Epithelial cell of prostate (primary cell): ENCODE results near the gene NLGN2.
"Not testable (repeated sequence)": the region's sequence is repeated elsewhere in the genome, so short reads cannot be mapped to it uniquely, and the experiment has no call there.

Source experiments
- DNase-seq: peaks from one replicate; pipeline ENCODE4 v3.0.0-alpha.2; 2011; ENCODE audit warnings: low read depth, low spot score
- H3K27ac ChIP-seq: fragments of 450-650 bp; 2 replicates; pipeline ENCODE4 v1.5.1; 2017; ENCODE audit warnings: mild to moderate bottlenecking

NLGN2 gene

GRCh38 chr17:7407485-7408251 lies at the start of gene NLGN2:
TSS of gene NLGN2 (plus strand) at chr17:7407845. CDS start at chr17:7408256, 411 bp downstream.
- DNase-seq = no peak
- no peak within 1 kb of the TSS for H3K27ac ChIP-seq

DNA sequence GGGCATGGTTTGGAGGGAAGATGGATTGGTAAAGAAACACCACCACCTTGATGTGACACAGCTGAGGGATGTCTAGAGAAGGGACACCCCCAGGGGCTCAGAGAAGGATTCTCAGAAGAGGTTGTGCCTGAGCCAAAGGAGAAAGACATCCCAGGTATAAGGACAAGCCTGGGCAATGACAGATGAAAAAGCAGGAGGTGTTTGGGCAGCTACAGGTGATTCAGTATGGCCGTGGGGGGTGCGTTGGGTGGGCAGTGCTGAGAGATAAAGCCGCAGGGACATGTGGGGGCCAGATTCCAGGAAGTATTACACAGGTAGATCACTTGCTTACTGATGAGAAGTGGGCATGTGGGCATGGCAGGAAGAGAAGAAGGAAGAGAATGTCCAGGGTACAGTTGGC lies 45.7 kb upstream of the NLGN2 start:
- DNase-seq = no peak
- H3K27ac ChIP-seq = peak overlapping the region; percentile 27

DNA sequence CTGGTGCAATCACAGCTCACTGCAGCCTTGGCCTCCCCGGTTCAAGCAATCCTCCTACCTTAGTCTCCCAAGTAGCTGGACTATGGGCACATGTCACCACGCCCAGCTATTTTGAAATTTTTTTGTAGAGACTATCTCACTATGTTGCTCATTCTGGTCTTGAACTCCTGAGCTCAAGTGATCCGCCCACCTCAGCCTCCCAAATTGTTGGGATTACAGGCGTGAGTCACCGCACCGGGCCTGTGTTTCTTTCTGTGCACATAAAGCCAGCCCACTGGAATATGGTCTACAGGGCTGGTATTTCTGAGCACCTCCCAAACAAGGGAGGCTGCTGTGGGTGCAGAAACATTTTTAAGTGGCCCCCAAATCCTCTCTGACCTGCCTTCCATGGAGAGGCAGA lies 44.3 kb upstream of the NLGN2 start:
- peak overlapping the region; percentile 31 for H3K27ac ChIP-seq
- DNase-seq = no peak

DNA sequence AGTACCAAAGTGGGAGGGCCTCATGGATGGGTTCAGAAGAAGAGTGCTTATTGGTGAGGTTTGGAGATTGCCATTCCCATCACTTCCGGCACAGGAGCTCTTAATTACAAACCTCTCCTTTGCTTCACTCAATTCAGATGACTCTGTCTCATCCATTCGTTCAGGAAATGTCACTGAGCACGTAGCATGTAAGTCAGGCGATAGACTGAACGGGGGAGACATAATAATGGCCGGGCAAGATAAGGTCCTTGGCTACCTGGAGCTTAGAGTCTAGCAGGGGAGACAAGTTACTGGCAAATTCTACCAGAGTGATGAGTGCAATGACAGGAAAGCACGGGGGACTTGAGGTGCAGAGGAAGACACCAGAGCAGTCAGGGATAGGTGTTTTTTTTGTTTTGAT lies 41.7 kb upstream of the NLGN2 start:
- not testable (repeated sequence) for H3K27ac ChIP-seq, DNase-seq

- DNase-seq = no peak
- no peak overlapping the region for H3K27ac ChIP-seq
These were observed 40.6 kb upstream of the NLGN2 start for GRCh38 chr17:7367083-7367482.

GRCh38 chr17:7367918-7368598 lies 39.6 kb upstream of the NLGN2 start:
- no peak overlapping the region for H3K27ac ChIP-seq
- no peak for DNase-seq

DNA sequence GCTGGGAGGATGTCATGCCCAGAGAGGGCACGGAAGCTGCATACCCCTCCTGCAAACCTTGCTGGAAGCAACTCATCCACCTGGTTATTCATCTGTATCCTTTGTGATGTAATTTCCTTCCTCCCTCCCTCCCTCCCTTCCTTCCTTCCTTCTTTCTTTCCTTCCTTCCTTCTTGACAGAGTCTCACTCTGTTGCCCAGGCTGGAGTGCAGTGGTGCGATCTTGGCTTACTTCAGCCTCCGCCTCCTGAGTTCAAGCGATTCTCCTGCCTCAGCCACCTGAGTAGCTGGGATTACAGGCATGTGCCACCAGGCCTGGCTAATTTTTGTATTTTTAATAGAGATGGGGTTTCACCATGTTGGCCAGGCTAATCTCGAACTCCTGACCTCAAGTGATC lies 39.0 kb upstream of the NLGN2 start:
- not testable (repeated sequence) for DNase-seq, H3K27ac ChIP-seq

DNA sequence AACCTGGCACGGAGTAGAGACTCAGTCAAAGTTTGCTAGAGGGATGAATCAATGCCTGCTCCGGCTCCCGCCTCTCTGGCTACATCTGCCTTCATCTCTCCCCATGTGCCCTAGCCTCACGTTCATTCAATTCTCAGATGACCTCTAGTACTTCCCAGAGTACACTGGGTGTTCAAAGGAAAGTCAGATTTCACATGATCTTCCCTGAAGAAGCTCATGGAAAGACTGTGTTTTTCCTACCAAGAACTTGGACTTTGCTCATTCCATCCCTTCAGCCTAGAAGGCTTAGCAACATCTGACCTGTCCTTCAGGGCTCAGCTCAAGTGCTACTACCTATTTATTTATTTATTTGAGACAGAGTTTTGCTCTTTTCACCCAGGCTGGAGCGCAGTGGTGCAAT lies 37.8 kb upstream of the NLGN2 start:
- no peak for DNase-seq
- H3K27ac ChIP-seq = no peak overlapping the region

DNA sequence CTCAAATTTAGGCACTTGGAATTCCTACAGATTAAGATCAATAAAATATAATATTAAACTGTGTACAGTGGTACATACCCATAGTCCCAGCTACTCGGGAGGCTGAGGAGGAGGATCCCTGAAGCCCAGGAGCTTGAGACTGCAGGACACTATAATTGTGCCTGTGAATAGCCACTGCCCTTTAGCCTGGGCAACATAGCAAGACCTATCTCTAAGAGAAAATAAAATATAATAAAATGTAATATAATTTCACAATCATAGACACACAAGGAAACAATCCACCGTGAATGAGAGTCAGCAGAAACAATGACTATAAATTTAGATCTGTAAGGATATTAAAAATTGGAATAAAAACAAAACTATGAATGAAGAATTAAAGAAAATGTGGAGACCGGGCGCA lies 36.8 kb upstream of the NLGN2 start:
- DNase-seq = no peak
- H3K27ac ChIP-seq = no peak overlapping the region

DNA sequence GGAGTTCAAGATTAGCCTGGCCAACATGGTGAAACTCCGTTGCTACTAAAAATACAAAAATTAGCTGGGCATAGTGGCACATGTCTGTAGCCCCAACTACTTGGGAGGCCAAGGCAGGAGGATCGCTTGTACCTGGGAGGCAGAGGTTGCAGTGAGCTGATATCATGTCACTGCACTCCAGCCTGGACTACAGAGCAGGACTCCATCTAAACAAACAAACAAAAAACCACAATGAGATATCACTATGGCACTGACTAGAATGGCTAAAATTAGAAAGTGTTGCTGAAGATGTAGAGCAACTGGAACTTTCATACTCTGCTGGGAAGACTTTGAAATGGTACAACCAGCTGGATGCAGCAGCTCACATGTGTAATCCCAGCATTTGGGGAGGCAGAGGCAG lies 33.3 kb upstream of the NLGN2 start:
- no peak overlapping the region for H3K27ac ChIP-seq
- DNase-seq = no peak

DNA sequence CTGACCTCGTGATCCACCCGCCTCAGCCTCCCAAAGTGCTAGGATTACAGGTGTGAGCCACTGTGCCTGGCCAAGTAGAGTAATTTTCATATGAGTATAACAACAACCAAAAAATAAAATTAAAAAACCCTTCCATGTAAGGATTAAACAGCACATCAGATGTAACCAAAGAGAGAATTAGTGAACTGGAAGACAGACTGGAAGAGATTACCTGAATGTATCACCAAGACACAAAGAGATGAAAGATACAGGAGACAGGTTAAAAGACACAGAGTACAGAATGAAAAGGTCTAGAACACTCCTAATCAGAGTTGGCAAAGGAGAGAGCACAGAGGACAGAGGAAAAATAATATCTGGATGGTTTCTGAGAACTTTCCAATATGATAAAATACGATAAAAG lies 28.5 kb upstream of the NLGN2 start:
- no peak overlapping the region for H3K27ac ChIP-seq
- DNase-seq = no peak

GRCh38 chr17:7380321-7380720 lies 27.3 kb upstream of the NLGN2 start:
- no peak for DNase-seq
- H3K27ac ChIP-seq = peak overlapping the region; percentile 54

GRCh38 chr17:7380855-7381683 lies 26.6 kb upstream of the NLGN2 start, which contains the start of gene TNK1:
TSS of gene TNK1 (plus strand) at chr17:7381089. CDS start at chr17:7382927, 1,838 bp downstream.
- H3K27ac ChIP-seq = peak within 1 kb of the TSS; percentile 54
- no peak for DNase-seq

DNA sequence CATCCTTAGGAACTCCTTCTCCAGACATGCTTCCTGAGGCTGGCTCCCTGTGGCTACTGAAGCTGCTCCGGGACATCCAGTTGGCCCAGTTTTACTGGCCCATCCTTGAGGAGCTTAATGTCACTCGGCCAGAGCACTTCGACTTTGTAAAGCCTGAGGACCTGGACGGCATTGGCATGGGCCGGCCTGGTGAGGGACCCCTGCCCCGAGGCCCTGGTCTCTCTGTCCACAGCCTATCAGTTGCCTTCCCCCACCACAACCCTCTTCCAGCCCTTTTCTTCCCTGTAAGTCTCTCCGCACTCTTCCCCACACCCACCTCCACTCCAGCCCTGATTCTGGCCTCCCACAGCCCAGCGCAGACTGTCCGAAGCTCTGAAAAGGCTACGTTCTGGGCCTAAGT lies 24.7 kb upstream of the NLGN2 start:
- no peak overlapping the region for H3K27ac ChIP-seq
- DNase-seq = no peak

DNA sequence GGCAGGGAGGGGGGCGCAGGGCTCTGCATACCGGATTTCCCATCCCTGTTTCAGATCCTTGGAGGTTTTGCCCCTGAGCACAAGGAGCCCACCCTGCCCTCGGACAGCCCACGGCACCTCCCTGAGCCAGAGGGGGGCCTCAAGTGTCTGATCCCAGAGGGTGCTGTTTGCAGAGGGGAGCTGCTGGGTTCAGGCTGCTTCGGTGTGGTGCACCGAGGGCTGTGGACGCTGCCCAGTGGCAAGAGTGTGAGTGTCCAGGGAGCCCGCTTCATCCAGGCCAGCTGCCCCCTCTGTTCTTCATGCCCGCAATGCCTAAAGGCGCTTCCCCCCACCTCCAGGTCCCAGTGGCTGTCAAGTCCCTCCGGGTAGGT lies 24.3 kb upstream of the NLGN2 start:
- no peak overlapping the region for H3K27ac ChIP-seq
- DNase-seq = no peak

- no peak for DNase-seq
- H3K27ac ChIP-seq = no peak overlapping the region
These were observed 23.7 kb upstream of the NLGN2 start for GRCh38 chr17:7383742-7384488.

GRCh38 chr17:7384489-7385081 lies 23.1 kb upstream of the NLGN2 start:
- no peak for DNase-seq
- H3K27ac ChIP-seq = no peak overlapping the region

GRCh38 chr17:7388856-7389255 lies 18.8 kb upstream of the NLGN2 start:
- DNase-seq = no peak

DNA sequence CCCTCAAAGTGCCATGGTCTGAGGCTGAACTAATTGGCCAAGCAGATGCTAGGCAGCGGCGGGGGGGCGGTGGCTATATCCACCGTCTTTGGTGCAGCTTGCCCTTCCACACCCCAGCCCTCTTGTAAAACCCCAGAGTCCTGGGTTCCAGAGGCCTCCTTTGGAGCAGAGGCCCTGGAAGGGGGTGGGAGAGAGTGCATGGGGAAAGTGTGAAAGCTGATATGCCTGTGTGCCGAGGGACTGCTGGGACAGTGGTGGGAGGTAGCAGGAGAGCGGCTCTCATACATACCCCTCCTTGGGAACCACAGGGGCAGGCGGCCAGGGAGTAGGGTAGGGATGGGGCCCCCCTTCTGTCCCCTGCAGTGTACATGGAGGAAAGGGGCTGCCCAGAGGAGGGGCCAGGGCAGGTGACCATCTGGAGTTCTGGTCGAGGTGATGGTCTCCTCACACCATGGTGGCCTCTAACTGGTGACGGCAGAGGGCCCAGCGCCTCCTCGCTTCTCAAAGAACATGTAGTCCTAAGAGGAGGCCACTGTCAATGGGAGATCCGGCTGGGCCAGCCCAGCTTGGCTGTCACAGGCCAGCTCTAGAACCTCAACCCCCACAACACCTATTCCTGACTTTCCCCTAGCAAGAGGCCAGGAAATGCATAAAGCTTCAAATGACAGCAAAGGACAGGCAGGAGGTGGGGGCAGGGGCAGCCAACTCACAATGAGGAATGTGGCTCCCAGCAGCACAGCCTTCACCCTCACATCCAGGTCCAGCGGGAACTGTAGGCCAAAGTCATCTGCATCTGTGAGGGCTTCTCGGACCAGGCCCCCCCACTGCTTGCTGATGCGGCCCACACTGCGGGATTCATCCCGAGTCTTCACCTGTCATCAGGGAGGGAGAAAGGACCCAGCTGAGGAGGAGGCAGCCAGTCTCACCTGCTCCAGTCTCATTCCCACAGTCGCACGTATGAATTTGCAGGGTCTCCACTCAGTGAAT lies 17.4 kb upstream of the NLGN2 start:
- H3K27ac ChIP-seq = no peak overlapping the region
- DNase-seq = no peak

More at GRCh38 chr17:7388856-7389255, 18.8 kb upstream of the NLGN2 start:
- H3K27ac ChIP-seq = no peak overlapping the region
